Amniotic epithelial cell (primary cell): ENCODE measurements around the gene TANGO6.

ENCODE experiments used
- DNase-seq: peaks from one replicate; pipeline ENCODE4 v3.0.0-alpha.2; 2010; ENCODE audit warnings: low read depth

The TANGO6 gene

DNA sequence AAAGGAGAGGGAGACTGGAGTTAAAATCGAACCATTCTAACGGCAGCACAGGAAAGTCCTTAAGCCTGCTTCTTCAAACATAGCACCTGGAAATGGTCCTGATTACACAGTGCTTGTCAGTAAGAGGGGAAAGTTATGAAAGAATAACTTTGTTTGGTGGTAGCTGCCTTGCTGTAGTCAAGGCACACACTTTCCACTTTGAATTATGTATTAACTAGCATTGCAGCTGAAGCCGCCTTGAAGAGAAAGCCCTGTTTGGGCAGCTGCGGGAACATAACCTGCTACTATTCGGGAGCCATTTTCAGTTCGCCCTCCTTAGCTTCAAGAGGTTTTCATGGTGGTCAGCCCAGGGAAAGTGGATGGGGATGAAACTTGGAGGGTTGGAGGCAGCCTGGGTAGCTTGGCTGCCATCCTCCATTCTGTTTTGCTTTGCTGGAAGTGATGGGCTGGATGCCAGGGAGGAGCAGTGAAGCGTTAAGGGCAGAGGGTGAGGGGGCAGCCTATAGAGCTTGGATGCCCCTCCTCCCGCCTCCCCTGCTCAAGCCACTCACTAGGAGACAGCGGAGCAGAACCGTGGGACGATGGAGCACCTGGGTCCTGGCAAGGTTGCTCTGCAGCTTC is 256.9 kb downstream of the TANGO6 start:
- DNase-seq = no peak

- DNase-seq = peak; percentile 41
These were observed 262.4 kb downstream of the TANGO6 start, which contains the start of gene HAS3 for GRCh38 chr16:69105501-69106361. Gene HAS3 (plus strand): TSS chr16:69105653. CDS start chr16:69109396, 3,743 bp downstream.

DNA sequence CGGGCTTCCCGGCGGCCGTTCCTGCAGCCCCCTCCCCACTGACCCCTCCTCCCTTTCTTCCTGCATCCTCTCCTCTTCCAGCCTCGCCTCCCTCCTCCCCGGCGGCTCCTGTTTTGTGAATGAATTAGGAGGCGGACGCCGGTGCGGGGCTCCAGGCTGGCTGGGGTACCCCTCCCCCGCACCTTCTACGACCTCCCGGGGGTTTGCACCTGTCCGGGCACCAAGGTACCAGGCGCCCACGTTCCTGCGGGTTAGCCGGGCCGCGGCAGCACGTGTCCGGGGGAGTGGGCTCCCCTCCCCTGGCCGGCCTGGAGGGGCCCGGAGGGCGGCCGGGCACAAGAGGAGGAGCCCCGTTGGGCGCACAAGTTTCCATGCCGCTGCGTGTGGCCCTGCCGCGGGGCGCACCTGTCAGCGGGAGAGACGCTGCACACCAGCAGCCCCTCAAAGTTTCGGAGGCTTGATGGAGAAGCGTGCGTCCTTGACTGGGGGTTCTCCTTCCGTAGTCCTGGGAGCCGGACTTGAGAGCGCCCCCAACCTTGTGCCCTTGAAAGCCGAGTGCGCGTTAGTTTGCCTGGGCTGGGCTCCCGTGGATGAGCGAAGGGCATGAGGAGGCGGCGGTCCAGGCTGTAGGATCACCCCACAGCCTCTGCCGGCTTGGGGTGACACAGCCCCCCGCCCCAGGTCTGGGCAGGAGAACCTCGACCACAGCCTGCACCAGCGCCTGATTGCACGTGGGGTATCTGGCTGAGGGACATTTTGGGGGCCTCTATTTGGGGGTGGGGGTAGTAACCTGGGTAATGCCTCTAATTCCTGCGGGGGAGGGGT is 263.4 kb downstream of the TANGO6 start:
- no peak for DNase-seq

DNA sequence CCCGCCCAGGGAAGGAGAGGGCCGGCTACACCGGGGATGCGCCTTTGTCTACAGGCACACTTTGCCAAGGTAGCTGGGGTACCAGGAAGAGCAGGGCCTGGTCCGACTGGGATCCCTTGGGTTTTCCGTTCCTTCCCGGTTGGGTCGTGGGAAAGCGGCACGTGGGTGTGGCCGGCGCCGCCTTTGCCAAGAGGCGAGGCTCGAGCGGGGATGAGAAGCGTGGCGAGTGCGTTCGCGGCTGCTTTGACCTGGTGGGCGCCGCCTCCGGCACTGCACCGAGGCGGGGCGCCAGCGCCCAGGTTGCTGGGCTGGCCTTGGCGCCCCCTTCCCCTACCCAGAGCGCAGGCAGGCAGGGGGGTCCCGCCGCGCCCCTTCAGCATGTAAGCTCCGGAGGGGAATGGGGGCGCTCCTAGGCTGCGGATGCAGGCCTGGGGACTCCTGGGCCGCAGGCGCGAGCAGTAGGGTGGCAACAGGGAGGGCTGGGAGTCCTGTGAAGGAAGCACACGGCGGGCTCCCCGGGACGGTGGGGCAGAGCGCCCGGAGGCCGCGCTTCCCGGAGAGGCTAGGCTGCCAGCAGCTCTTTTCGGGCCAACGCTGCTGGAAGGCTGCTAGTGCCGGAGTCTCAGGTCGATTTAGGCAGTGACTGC is 264.1 kb downstream of the TANGO6 start:
- DNase-seq = no peak

DNA sequence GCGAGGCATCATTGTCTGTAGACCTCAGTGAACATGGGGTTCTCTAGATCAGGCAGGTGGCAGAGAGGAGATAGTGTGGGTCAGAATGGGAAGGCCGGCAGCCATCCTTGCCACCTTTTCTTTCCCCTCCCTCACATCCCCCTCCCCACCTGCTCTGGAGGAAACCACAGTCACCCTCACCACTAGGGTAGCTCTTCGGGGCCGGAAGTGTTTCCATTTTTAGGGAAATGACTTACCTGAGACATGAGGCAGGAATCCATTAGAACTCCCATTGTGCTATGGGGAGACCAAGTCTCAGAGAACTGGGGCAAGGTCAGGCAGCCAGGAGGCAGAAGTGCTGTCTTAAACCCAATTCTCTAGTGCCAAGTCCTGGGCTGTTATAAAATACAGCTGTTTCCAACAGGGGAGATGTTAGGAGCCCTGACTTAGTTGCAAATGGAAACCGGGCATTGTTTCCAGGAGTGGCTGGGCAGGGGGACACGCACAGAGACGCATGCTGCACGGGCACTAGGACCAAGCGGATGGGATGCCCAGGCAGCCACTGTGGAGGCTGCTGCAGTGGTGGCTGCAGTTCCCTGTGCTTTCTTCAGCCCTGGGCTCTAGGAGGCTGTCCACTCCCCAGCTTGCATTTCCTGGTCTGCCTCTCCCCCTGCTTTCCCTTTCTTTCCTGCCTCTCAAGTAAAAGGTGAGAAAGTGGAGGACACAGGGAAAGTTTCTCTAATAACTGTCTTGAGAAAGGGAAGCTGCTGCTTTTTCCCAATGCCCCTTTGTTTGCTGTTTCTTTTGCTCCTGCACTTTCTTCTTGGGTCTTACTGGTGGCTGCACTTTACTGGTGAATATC is 265.0 kb downstream of the TANGO6 start:
- no peak for DNase-seq

DNA sequence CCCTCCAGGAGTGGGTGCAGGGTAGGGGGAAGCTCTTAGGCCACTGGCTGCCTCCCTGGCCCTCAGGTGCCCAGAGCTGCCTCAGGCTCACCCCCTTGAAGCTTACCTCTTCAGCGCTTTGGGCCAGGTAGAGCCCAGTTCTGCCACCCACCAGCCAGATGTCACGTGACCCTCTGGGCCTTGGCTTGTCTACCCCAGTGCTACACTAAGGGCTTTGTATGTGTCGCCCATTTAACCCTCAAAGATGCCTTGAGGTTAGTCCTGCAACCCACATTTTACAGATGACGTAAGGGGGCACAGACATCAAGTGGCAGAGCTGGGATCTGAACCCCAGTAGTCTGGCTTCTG is 265.5 kb downstream of the TANGO6 start:
- DNase-seq = no peak

DNA sequence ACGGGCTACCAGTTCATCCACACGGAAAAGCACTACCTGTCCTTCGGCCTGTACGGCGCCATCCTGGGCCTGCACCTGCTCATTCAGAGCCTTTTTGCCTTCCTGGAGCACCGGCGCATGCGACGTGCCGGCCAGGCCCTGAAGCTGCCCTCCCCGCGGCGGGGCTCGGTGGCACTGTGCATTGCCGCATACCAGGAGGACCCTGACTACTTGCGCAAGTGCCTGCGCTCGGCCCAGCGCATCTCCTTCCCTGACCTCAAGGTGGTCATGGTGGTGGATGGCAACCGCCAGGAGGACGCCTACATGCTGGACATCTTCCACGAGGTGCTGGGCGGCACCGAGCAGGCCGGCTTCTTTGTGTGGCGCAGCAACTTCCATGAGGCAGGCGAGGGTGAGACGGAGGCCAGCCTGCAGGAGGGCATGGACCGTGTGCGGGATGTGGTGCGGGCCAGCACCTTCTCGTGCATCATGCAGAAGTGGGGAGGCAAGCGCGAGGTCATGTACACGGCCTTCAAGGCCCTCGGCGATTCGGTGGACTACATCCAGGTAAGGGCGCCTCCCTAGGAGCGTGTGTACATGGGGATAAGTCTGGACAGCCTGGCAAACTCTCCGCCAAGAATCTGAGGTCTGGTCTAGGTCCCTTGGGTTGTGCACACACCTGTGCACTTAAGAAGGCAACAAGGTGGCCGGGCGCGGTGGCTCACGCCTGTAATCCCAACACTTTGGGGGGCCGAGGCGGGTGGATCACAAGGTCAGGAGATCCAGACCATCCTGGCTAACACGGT is 266.3 kb downstream of the TANGO6 start:
- DNase-seq = no peak

DNA sequence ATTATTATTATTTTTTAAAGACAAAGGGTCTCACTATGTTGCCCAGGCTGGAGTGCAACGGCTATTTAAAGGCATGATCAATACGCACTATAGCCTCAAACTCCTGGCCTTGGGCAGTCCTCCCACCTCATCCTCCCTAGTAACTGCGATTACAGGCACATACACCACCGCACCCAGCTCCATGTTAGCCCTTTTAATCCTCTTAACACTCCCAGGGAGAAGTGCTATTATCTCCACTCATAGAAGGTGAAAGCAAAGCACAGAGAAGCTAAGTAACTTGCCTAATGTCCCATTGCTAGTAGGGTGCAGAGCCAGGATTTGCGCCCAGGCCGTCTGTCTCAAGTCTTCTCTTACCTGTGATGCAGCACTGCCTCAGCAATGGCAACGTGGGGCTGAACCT is 267.1 kb downstream of the TANGO6 start:
- no peak for DNase-seq

DNA sequence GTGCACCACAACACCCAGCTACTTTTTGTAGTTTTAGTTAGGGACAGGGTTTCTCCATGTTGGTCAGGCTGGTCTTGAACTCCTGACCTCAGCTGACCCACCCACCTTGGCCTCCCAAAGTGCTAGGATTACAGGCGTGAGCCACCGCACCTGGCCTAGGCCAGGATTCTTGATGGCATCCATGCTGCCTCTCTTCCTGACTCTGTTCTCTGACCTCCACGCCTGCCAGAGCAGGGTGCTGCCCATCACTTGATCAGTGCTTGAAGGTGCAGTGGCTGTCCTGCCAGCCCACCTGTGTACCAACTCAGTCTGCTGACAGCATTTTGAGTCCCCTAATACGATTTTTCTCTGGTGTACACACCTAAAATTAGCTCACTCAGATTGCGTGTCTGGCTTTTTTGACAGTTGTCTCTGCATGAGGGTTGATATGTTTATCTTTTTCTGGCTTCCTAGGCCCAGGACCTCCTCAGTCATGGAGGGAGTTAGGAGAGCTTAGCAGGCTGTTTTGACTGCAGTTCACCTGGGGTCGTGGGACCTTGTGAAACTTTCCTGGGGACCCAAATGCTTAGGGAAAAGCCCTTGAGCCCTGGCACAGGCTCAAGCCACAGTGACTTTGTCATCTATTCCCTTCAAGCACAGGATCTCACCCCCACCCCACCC is 268.0 kb downstream of the TANGO6 start:
- DNase-seq = no peak

GRCh38 chr16:69111876-69112230 is 268.5 kb downstream of the TANGO6 start:
- DNase-seq = no peak

- DNase-seq = peak; percentile 33
These were observed 269.2 kb downstream of the TANGO6 start for GRCh38 chr16:69112285-69113129.

DNA sequence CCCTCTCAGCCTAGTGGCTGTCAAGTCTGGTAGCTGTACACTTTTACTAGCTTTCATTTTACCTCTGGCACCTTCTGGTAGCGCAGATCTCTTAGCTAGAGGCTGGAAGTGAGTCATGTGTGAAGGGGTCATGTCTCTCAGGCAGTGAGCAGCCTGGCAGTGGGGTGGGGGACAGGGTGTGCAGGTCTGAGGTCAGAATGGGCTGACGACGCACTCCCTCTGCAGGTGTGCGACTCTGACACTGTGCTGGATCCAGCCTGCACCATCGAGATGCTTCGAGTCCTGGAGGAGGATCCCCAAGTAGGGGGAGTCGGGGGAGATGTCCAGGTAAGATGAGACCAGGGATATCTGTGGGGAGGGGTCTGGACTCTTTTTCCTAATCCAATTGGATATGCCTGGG is 269.9 kb downstream of the TANGO6 start:
- no peak for DNase-seq

- DNase-seq = no peak
These were observed 271.1 kb downstream of the TANGO6 start for GRCh38 chr16:69114346-69114975.

DNA sequence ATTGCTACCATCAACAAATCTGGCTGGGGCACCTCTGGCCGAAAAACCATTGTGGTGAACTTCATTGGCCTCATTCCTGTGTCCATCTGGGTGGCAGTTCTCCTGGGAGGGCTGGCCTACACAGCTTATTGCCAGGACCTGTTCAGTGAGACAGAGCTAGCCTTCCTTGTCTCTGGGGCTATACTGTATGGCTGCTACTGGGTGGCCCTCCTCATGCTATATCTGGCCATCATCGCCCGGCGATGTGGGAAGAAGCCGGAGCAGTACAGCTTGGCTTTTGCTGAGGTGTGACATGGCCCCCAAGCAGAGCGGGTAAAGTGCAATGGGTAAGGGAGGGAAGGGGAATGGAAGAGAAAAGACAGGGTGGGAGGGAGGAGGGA is 271.6 kb downstream of the TANGO6 start:
- no peak for DNase-seq

DNA sequence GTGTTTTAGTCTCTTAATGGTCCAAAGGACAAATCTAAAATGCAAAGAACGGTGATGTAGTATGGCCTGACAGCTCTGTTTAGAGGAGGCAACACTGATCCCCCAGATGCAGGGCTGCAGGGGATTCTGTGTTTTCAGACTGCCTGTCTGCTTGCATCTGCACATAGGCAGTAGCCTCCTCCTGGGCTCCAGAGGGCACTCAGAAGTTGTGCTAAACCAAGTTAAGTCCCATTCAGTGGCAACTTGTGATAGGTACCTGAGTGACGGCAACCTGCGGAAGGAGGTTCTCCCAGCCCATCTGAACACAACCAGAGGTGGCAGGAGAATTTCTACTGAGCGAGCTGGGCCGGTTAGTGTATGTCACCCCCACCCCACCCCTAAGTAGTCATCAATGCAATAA is 272.0 kb downstream of the TANGO6 start:
- DNase-seq = no peak

GRCh38 chr16:69115837-69116236 is 272.5 kb downstream of the TANGO6 start:
- no peak for DNase-seq

DNA sequence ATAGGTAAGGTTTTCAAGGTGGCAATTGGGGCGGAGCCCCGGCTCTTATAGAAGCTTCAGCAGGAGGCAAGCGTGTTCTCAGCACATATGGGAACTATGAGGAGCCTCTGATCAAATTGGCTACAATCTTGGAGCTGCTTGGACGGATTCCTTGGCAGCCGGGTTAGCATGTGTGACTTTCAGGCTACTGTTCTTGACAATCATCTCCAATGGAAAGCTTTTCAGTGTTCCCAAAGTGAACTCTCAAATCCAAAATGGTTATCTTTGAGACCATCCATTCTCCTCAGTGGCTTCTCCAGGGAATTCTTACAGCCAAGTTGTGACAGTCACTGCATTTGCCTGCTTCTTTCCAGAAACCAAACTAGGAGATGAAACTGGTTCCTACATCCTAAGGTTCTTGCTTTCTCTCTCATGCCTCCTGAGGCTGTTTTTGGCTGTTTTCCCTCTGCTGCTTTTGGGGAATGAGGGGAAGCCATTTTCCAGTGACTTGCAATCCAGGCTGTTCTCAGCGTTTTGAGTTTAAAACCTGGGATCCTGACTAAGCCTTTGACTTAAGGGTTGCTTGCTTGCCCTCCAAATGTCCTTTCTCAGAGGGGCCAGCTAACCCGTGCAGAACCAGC is 273.0 kb downstream of the TANGO6 start:
- DNase-seq = no peak

DNA sequence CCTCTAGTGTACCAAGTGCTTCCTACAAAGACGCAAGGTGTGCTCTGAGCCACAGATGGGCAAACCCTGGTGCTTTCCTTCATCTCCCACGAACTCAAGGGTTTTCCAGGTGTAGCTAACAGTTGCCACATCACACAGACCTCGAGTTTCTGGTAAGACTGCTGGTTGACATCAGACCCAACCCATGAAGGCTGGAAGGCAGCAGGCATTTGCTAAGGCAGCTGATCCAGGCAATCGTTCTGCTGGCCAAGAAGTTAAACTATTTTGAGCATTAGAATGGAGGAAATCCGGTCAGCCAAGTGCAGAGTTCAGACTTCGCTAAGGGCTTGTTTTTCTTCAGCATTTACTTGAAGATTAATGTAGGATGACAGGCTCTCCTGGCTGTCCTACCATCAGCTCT is 273.6 kb downstream of the TANGO6 start:
- no peak for DNase-seq
